GM21619 (cell line): Measurements from ENCODE around the gene CPE.

Experiments
- ATAC-seq: cut with Tn5 transposase; IDR thresholded peaks from one replicate; pipeline ENCODE4 v1.9.1; 2021; ENCODE audit not compliant: unreplicated experiment

CPE gene

GRCh38 chr4:165505958-165506837 lies 127.4 kb downstream of the CPE start:
- no peak for ATAC-seq

GRCh38 chr4:165506849-165507248 lies 128.0 kb downstream of the CPE start:
- ATAC-seq = no peak

- ATAC-seq = no peak
Observed at GRCh38 chr4:165507381-165507780, 128.6 kb downstream of the CPE start.

GRCh38 chr4:165508372-165509120 lies 129.7 kb downstream of the CPE start:
- no peak for ATAC-seq

- no peak for ATAC-seq
Observed at GRCh38 chr4:165512424-165512823, 133.6 kb downstream of the CPE start.

GRCh38 chr4:165514739-165515138 lies 135.9 kb downstream of the CPE start:
- ATAC-seq = no peak

- ATAC-seq = no peak
Observed at GRCh38 chr4:165515201-165515600, 136.4 kb downstream of the CPE start.

- ATAC-seq = no peak
Observed at GRCh38 chr4:165516281-165516833, 137.5 kb downstream of the CPE start.

GRCh38 chr4:165517216-165517615 lies 138.4 kb downstream of the CPE start:
- no peak for ATAC-seq

- ATAC-seq = no peak
Observed at GRCh38 chr4:165518024-165518616, 139.3 kb downstream of the CPE start.

GRCh38 chr4:165518686-165519085 lies 139.9 kb downstream of the CPE start:
- ATAC-seq = no peak

- ATAC-seq = no peak
Observed at GRCh38 chr4:165519591-165519990, 140.8 kb downstream of the CPE start.

- no peak for ATAC-seq
Observed at GRCh38 chr4:165520086-165520485, 141.3 kb downstream of the CPE start.

GRCh38 chr4:165522050-165522449 lies 143.2 kb downstream of the CPE start:
- ATAC-seq = no peak

GRCh38 chr4:165524532-165525190 lies 145.9 kb downstream of the CPE start:
- no peak for ATAC-seq

- ATAC-seq = no peak
Observed at GRCh38 chr4:165532976-165533375, 154.2 kb downstream of the CPE start.

GRCh38 chr4:165537028-165537648 lies 158.3 kb downstream of the CPE start:
- ATAC-seq = peak; percentile 67

GRCh38 chr4:165539801-165540200 lies 161.0 kb downstream of the CPE start:
- ATAC-seq = no peak

- ATAC-seq = no peak
Observed at GRCh38 chr4:165540206-165540830, 161.5 kb downstream of the CPE start.

- no peak for ATAC-seq
Observed at GRCh38 chr4:165541851-165542459, 163.1 kb downstream of the CPE start.
